Measurements from ENCODE around the gene CNTNAP2. TPM values are rescaled to one million over a fixed set of nuclear protein-coding genes. Genes with fewer than 3 reads are reported as not detected.

Gene CNTNAP2
- total and polyA plus RNA-seq, 2 of the 8 experiments (the other 6 are each of a cell fraction or from before 2014, with no cell fraction given) = 27.9 to 71.0 TPM

GRCh38 chr7:146424084-146424483 is 307.5 kb downstream of the CNTNAP2 start (continued):
- TF ChIP-seq HDAC6 (IDR thresholded peaks at IDR 0.05; ENCODE audit: low read depth, low read length) = no peak
